ENCODE measurements around the gene PRKAR1B. TPM values are rescaled to one million over a fixed set of nuclear protein-coding genes. Genes with fewer than 3 reads are reported as not detected.

PRKAR1B gene
- total RNA-seq, 4 donors from 2014 or later: 7.3 to 15.6 (median 12.3) TPM

GRCh38 chr7:513521-514166 lies 213.4 kb downstream of the PRKAR1B start:
- peaks cover 2 to 3% of the 10 kb centered on the region in 2 donors for H3K36me3 ChIP-seq
- intact Hi-C loops (cut with DNase I): no loop called here
- H3K27ac ChIP-seq: no peak overlapping the region
- no peaks in the 10 kb centered on the region for H3K27me3 ChIP-seq
- no peak for DNase-seq
- TF ChIP-seq POLR2A (IDR thresholded peaks at IDR 0.05): no peak
- TF ChIP-seq CTCF (IDR thresholded peaks at IDR 0.05): no peak
- H3K9me3 ChIP-seq: no peaks in the 10 kb centered on the region
- 89 to 92% methylated on average over 16 to 20 of the region's 20 CpGs for WGBS, 2 donors
- no peak overlapping the region for H3K4me3 ChIP-seq (replicated peaks in 1 of 3)
- peaks cover 25 to 26% of the 10 kb centered on the region in 2 donors for H3K4me1 ChIP-seq

- Histone ChIP-seq H3K4me1 (peaks cover 16 to 26% of the 10 kb centered on the region in 2 donors), H3K27me3 (no peaks in the 10 kb centered on the region), H3K27ac (no peak overlapping the region), H3K4me3 (replicated peaks in 1 of 3) (no peak overlapping the region), H3K36me3 (peaks cover 2 to 3% of the 10 kb centered on the region in 2 donors), H3K9me3 (no peaks in the 10 kb centered on the region)
- TF ChIP-seq POLR2A (IDR thresholded peaks at IDR 0.05) (no peak), CTCF (IDR thresholded peaks at IDR 0.05) (no peak)
- DNase-seq: peak; percentile 71 to 90
- 30 to 56% methylated on average over 5 to 19 of the region's 32 CpGs for WGBS, 2 donors
- intact Hi-C loops (cut with DNase I): no loop called here
Observed at GRCh38 chr7:512541-513311, 214.4 kb downstream of the PRKAR1B start.

- no peaks in the 10 kb centered on the region for H3K27me3 ChIP-seq
- peaks cover 2 to 3% of the 10 kb centered on the region in 2 donors for H3K36me3 ChIP-seq
- H3K9me3 ChIP-seq: no peaks in the 10 kb centered on the region
- DNase-seq: no peak
- TF ChIP-seq CTCF (IDR thresholded peaks at IDR 0.05) (no peak), POLR2A (IDR thresholded peaks at IDR 0.05) (no peak)
- H3K4me1 ChIP-seq: peaks cover 14 to 26% of the 10 kb centered on the region in 2 donors
- intact Hi-C loops (cut with DNase I): no loop called here
- 91 to 93% methylated on average over 10 to 18 of the region's 19 CpGs for WGBS, 2 donors
- no peak overlapping the region for H3K4me3 ChIP-seq (replicated peaks in 1 of 3)
- H3K27ac ChIP-seq: no peak overlapping the region
Observed at GRCh38 chr7:512146-512510, 215.0 kb downstream of the PRKAR1B start.

- H3K27ac ChIP-seq: no peak overlapping the region
- no peaks in the 10 kb centered on the region for H3K9me3 ChIP-seq
- H3K36me3 ChIP-seq: peaks cover 2 to 3% of the 10 kb centered on the region in 2 donors
- no peak for DNase-seq
- TF ChIP-seq POLR2A (IDR thresholded peaks at IDR 0.05) (no peak), CTCF (IDR thresholded peaks at IDR 0.05) (no peak)
- H3K4me3 ChIP-seq (replicated peaks in 1 of 3): no peak overlapping the region
- 92 to 94% methylated on average over 24 to 25 of the region's 25 CpGs for WGBS, 2 donors
- no peaks in the 10 kb centered on the region for H3K27me3 ChIP-seq
- intact Hi-C loops (cut with DNase I): no loop called here
- H3K4me1 ChIP-seq: peaks cover 14 to 25% of the 10 kb centered on the region in 2 donors
Observed at GRCh38 chr7:511476-512145, 215.5 kb downstream of the PRKAR1B start.

All from thyroid gland (tissue), 4 donors.